SK-N-MC (cell line): ENCODE measurements around the gene PPARGC1A.

Experiments used
- EZH2 ChIP-seq: fragments of 200-600 bp; sonication (generic); IDR thresholded peaks from one replicate; pipeline ENCODE4 v1.6.1; 2017; ENCODE audit warnings: antibody characterized with exemption
- FOXP2 ChIP-seq: optimal IDR thresholded peaks from 2 replicates; pipeline ENCODE3; 2011; ENCODE audit warnings: mild to moderate bottlenecking, moderate library complexity; ENCODE audit not compliant: insufficient read depth; ENCODE audit errors: extremely low read length, control extremely low read depth

- TF ChIP-seq EZH2, result no peak
- no peak for TF ChIP-seq FOXP2
Measured at GRCh38 chr4:23938796-23939195, 48.9 kb upstream of the PPARGC1A start.
